GM21360 (cell line): ENCODE results near the gene BTAF1.

Source experiments
- ATAC-seq: cut with Tn5 transposase; IDR thresholded peaks from one replicate; pipeline ENCODE4 v1.9.1; 2021; ENCODE audit warnings: mild to moderate bottlenecking, moderate library complexity; ENCODE audit not compliant: unreplicated experiment

The BTAF1 gene

GRCh38 chr10:92045641-92046106 lies 122.1 kb downstream of the BTAF1 start:
- ATAC-seq: no peak

- no peak for ATAC-seq
Observed at GRCh38 chr10:92047215-92047614, 123.6 kb downstream of the BTAF1 start.

GRCh38 chr10:92052088-92052487 lies 128.5 kb downstream of the BTAF1 start:
- ATAC-seq: no peak

- ATAC-seq: no peak
Observed at GRCh38 chr10:92052741-92053140, 129.2 kb downstream of the BTAF1 start.

GRCh38 chr10:92054807-92055206 lies 131.2 kb downstream of the BTAF1 start:
- ATAC-seq: no peak

- ATAC-seq: no peak
Observed at GRCh38 chr10:92062273-92062672, 138.7 kb downstream of the BTAF1 start.

- ATAC-seq: no peak
Observed at GRCh38 chr10:92064506-92064905, 140.9 kb downstream of the BTAF1 start.

GRCh38 chr10:92066386-92066785 lies 142.8 kb downstream of the BTAF1 start:
- no peak for ATAC-seq

- ATAC-seq: no peak
Observed at GRCh38 chr10:92068900-92069299, 145.3 kb downstream of the BTAF1 start.

- no peak for ATAC-seq
Observed at GRCh38 chr10:92074126-92074887, 150.7 kb downstream of the BTAF1 start.

GRCh38 chr10:92075829-92076228 lies 152.3 kb downstream of the BTAF1 start:
- no peak for ATAC-seq

- ATAC-seq: no peak
Observed at GRCh38 chr10:92076722-92077121, 153.2 kb downstream of the BTAF1 start.

GRCh38 chr10:92079003-92079402 lies 155.4 kb downstream of the BTAF1 start:
- no peak for ATAC-seq
